WTC11 (cell line): Measurements from ENCODE around the gene MDK. TPM values are rescaled to one million over a fixed set of nuclear protein-coding genes. Genes with fewer than 3 reads are reported as not detected.

Experiments
- ATAC-seq: fragments of 200-7000 bp; cut with Tn5 transposase; 2 replicates; pipeline ENCODE4 v1.10.0; 2021; ENCODE audit warnings: mild to moderate bottlenecking, moderate library complexity
- Bru-seq: library from RNA; stranded (reverse); fragments of 400-500 nt; gene quantifications from one replicate; lab custom pipeline; 2021; lab: Mats Ljungman, UMichigan
- CTCF ChIA-PET: fragments of 300-600 bp; sonication (Branson Sonifier 250); formaldehyde crosslinking; loops from one replicate; lab custom pipeline; 2021; ENCODE audit warnings: antibody characterized with exemption; lab: Charles Lee
- POLR2A ChIA-PET: fragments of 350-600 bp; sonication (Branson Sonifier 250); formaldehyde crosslinking; loops from one replicate; lab custom pipeline; 2021; ENCODE audit warnings: antibody characterized with exemption; lab: Charles Lee
- DNase-seq: peaks from one replicate; pipeline ENCODE4 v3.0.0; 2021; ENCODE audit warnings: low spot score
- H3K27ac Mint-ChIP-seq: 2 replicates; pipeline ENCODE4 v1.8.0; 2021; ENCODE audit warnings: mixed read lengths
- H3K27me3 Mint-ChIP-seq: 2 replicates; pipeline ENCODE4 v1.8.0; 2021; ENCODE audit warnings: low read depth, mild to moderate bottlenecking, moderate library complexity, mixed read lengths
- H3K36me3 Mint-ChIP-seq: 2 replicates; pipeline ENCODE4 v1.8.0; 2021; ENCODE audit warnings: mixed read lengths
- H3K4me1 Mint-ChIP-seq: 2 replicates; pipeline ENCODE4 v1.8.0; 2022; ENCODE audit warnings: mixed read lengths
- H3K4me3 Mint-ChIP-seq: 2 replicates; pipeline ENCODE4 v1.8.0; 2021; ENCODE audit warnings: mild to moderate bottlenecking, moderate library complexity, mixed read lengths
- H3K9me3 Mint-ChIP-seq: 2 replicates; pipeline ENCODE4 v1.8.0; 2021; ENCODE audit warnings: mixed read lengths
- CBFB ChIP-seq: sonication (generic); formaldehyde crosslinking; IDR thresholded peaks from 2 replicates; pipeline ENCODE4 v1.8.1; 2022; ENCODE audit warnings: mild to moderate bottlenecking, low read depth, missing genetic modification reagents
- E2F4 ChIP-seq: sonication (generic); formaldehyde crosslinking; IDR thresholded peaks from 2 replicates; pipeline ENCODE4 v1.8.1; 2022; ENCODE audit warnings: low read depth, mild to moderate bottlenecking, moderate library complexity, missing genetic modification reagents, borderline replicate concordance
- ELF4 ChIP-seq: sonication (generic); formaldehyde crosslinking; IDR thresholded peaks from 2 replicates; pipeline ENCODE4 v1.8.1; 2022; ENCODE audit warnings: low read depth, mild to moderate bottlenecking, moderate library complexity, missing genetic modification reagents
- EMX1 ChIP-seq: fragments of 250-450 bp; sonication (Bioruptor Pico); IDR thresholded peaks from 2 replicates; pipeline ENCODE4 v1.8.0; 2021; ENCODE audit warnings: mild to moderate bottlenecking
- KAT7 ChIP-seq: sonication (generic); formaldehyde crosslinking; IDR thresholded peaks from 2 replicates; pipeline ENCODE4 v1.8.1; 2023; ENCODE audit warnings: missing genetic modification reagents, mild to moderate bottlenecking, borderline replicate concordance
- MXD4 ChIP-seq: fragments of 250-450 bp; sonication (Bioruptor Pico); IDR thresholded peaks from 2 replicates; pipeline ENCODE4 v1.8.0; 2021; ENCODE audit warnings: mild to moderate bottlenecking, moderate library complexity, borderline replicate concordance
- NR1H2 ChIP-seq: sonication (generic); formaldehyde crosslinking; IDR thresholded peaks from 2 replicates; pipeline ENCODE4 v1.9.0; 2021; ENCODE audit warnings: mild to moderate bottlenecking, moderate library complexity, missing genetic modification reagents
- RELA ChIP-seq: sonication (generic); formaldehyde crosslinking; IDR thresholded peaks from 2 replicates; pipeline ENCODE4 v1.8.1; 2022; ENCODE audit warnings: missing genetic modification reagents, mild to moderate bottlenecking, borderline replicate concordance
- SOX15 ChIP-seq: fragments of 250-450 bp; sonication (Bioruptor Pico); IDR thresholded peaks from 2 replicates; pipeline ENCODE4 v1.9.0; 2021; ENCODE audit warnings: mild to moderate bottlenecking
- SP1 ChIP-seq: sonication (generic); formaldehyde crosslinking; conservative IDR thresholded peaks from 2 replicates; pipeline ENCODE4 v1.8.1; 2022; ENCODE audit warnings: missing genetic modification reagents
- TEAD4 ChIP-seq: sonication (generic); formaldehyde crosslinking; IDR thresholded peaks from 2 replicates; pipeline ENCODE4 v1.8.0; 2022; ENCODE audit warnings: mild to moderate bottlenecking, missing genetic modification reagents
- USF1 ChIP-seq: sonication (generic); formaldehyde crosslinking; IDR thresholded peaks from 2 replicates; pipeline ENCODE4 v1.8.0; 2022; ENCODE audit warnings: mild to moderate bottlenecking, missing genetic modification reagents
- ZBTB43 ChIP-seq: sonication (generic); formaldehyde crosslinking; IDR thresholded peaks from 2 replicates; pipeline ENCODE4 v1.8.1; 2023; ENCODE audit warnings: mild to moderate bottlenecking, missing genetic modification reagents
- ZNF121 ChIP-seq: sonication (generic); formaldehyde crosslinking; IDR thresholded peaks from 2 replicates; pipeline ENCODE4 v1.8.0; 2023; ENCODE audit warnings: missing genetic modification reagents
- ZNF416 ChIP-seq: fragments of 250-450 bp; sonication (Bioruptor Pico); IDR thresholded peaks from 2 replicates; pipeline ENCODE4 v1.9.0; 2021; ENCODE audit warnings: mild to moderate bottlenecking, inconsistent platforms
- ZNF671 ChIP-seq: fragments of 250-450 bp; sonication (Bioruptor Pico); IDR thresholded peaks from 2 replicates; pipeline ENCODE4 v1.8.0; 2021; ENCODE audit warnings: mild to moderate bottlenecking
- long read RNA-seq, 3 experiments: library from RNA in 1 of 3; library from capped mRNA in 1 of 3; library from polyadenylated mRNA in 1 of 3; unstranded in 2 of 3; stranded (forward) in 1 of 3; transcript quantifications; one replicate each; pipeline ENCODE4 v2.0.0, GENCODE V29; 2021
- total RNA-seq: library from RNA; stranded (reverse); gene quantifications from 3 replicates; pipeline ENCODE4 v1.2.3, GENCODE V29; 2021
- TF ChIP-seq, protein P1 (sequence below): sonication (generic); formaldehyde crosslinking; IDR thresholded peaks from 2 replicates; pipeline ENCODE4 v1.8.1; 2022; ENCODE audit warnings: missing genetic modification reagents, borderline replicate concordance
- TF ChIP-seq, protein P2 (sequence below): fragments of 250-450 bp; sonication (Bioruptor Pico); conservative IDR thresholded peaks from 2 replicates; pipeline ENCODE4 v1.9.0; 2021; ENCODE audit warnings: mild to moderate bottlenecking
- TF ChIP-seq, protein P3 (sequence below): sonication (generic); formaldehyde crosslinking; IDR thresholded peaks from 2 replicates; pipeline ENCODE4 v1.8.1; 2022; ENCODE audit warnings: low read depth, missing genetic modification reagents, borderline replicate concordance
- TF ChIP-seq, protein P4 (sequence below): sonication (generic); formaldehyde crosslinking; IDR thresholded peaks from 2 replicates; pipeline ENCODE4 v1.8.1; 2022; ENCODE audit warnings: mild to moderate bottlenecking, missing genetic modification reagents, moderate library complexity, borderline replicate concordance

MDK gene, protein sequence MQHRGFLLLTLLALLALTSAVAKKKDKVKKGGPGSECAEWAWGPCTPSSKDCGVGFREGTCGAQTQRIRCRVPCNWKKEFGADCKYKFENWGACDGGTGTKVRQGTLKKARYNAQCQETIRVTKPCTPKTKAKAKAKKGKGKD
- total RNA-seq = 560 to 611 TPM (median 602 TPM) in 3 replicates
- percentile 93 among the genes with signal in this experiment for Bru-seq, nascent RNA
- long read RNA-seq, experiment 1, transcript MDK-206 (4 exons, 1,026 nt) = minor isoform, 75 of 995 reads
- long read RNA-seq, experiment 1, transcript MDK-203 (5 exons, 828 nt) = major isoform, 795 of 995 reads
- long read RNA-seq, experiment 1, transcript MDK-205 (5 exons, 1,166 nt) = minor isoform, 23 of 995 reads
- long read RNA-seq, experiment 1, transcript MDK-202 (5 exons, 951 nt) = minor isoform, 34 of 995 reads
- long read RNA-seq, experiment 1, partial matches to known transcripts = 30 of 995 reads
- long read RNA-seq, experiment 1, other reads (novel, unspliced or antisense) = 31 of 995 reads
- long read RNA-seq, experiment 2, transcript MDK-203 (5 exons, 828 nt) = major isoform, 582 of 859 reads
- long read RNA-seq, experiment 2, transcript MDK-205 (5 exons, 1,166 nt) = minor isoform, 20 of 859 reads
- long read RNA-seq, experiment 2, transcript MDK-202 (5 exons, 951 nt) = minor isoform, 17 of 859 reads
- long read RNA-seq, experiment 2, transcript MDK-206 (4 exons, 1,026 nt) = minor isoform, 126 of 859 reads
- long read RNA-seq, experiment 2, partial matches to known transcripts = 61 of 859 reads
- long read RNA-seq, experiment 2, other reads (novel, unspliced or antisense) = 45 of 859 reads
- long read RNA-seq, experiment 3, transcript MDK-202 (5 exons, 951 nt) = minor isoform, 9 of 750 reads
- long read RNA-seq, experiment 3, transcript MDK-203 (5 exons, 828 nt) = major isoform, 602 of 750 reads
- long read RNA-seq, experiment 3, transcript MDK-206 (4 exons, 1,026 nt) = minor isoform, 63 of 750 reads
- long read RNA-seq, experiment 3, transcript MDK-205 (5 exons, 1,166 nt) = minor isoform, 41 of 750 reads
- long read RNA-seq, experiment 3, partial matches to known transcripts = 10 of 750 reads
- long read RNA-seq, experiment 3, other reads (novel, unspliced or antisense) = 22 of 750 reads

DNA sequence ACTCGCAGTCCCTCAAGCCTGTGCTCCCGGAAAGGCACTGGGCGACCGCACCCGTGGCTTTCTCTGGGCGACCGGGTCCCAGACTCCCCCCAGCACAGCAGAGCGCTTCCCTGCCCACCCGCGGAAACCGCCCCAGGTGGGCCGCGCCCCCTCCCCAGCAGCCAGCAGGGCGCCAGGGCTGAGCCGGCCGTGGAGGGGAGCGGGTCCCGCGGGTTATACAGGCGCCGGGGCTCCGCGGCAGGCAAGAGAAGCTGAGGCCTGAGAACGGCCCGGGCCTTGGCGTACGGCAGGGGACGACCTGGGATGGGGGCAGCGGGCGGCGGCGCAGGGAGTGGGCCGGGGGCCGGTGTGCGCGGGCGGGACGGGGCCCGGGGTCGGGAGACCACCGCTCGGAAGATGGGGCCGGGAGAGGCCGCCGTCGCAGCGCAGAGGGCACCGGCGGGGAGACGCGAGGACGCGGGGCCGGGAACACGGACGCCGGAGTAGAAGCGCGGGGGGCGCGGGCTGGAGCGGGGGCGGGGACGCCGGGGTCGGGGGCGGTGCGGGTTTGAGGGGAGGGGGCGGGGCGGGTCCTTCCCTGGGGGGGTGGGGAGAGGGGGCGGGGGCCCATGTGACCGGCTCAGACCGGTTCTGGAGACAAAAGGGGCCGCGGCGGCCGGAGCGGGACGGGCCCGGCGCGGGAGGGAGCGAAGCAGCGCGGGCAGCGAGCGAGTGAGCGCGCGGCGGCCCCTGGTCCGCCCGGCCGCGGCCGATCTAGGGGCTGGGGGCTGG, at the start of gene MDK:
Gene MDK, plus strand, starts transcription at position 622 of the 771 bp plus-strand sequence. CDS start 389 bp downstream, outside the sequence.
- ATAC-seq (peak; percentile 4), DNase-seq (peak; percentile 77)
- H3K27me3 Mint-ChIP-seq = peaks cover 5% of the 10 kb centered on the region
- ChIA-PET POLR2A (interaction anchor here (1.0 kb wide), 1 partner anchor 137 kb away, joined by 3 read pairs; no protein-coding TSS in a partner anchor), CTCF (interaction anchor here (1.9 to 5.2 kb wide), 3 partner anchors 8 to 29 kb away, joined by 12 to 51 read pairs (median 29); partner anchors contain the start of gene CHRM4)
- H3K36me3 Mint-ChIP-seq = peaks cover 16% of the 10 kb centered on the region
- H3K4me1 Mint-ChIP-seq = peaks cover 21% of the 10 kb centered on the region
- no peaks in the 10 kb centered on the region for H3K9me3 Mint-ChIP-seq
- H3K27ac Mint-ChIP-seq = peak within 1 kb of the TSS; percentile 76; the same call in 1 of the 2 replicates
- H3K4me3 Mint-ChIP-seq = peak within 1 kb of the TSS; percentile 84
- no peak; the same call in 1 of the 2 replicates for TF ChIP-seq SP1 (CRISPR knock-in tag)
- no peak for TF ChIP-seq SOX15 (CRISPR knock-in tag)
- TF ChIP-seq TEAD4 (CRISPR knock-in tag) = no peak
- 0 out of 2 replicates have a peak, but pooled peaks have one; percentile 4 for TF ChIP-seq E2F4 (CRISPR knock-in tag)
- no peak for TF ChIP-seq ZBTB43 (CRISPR knock-in tag)
- TF ChIP-seq, protein P1, sequence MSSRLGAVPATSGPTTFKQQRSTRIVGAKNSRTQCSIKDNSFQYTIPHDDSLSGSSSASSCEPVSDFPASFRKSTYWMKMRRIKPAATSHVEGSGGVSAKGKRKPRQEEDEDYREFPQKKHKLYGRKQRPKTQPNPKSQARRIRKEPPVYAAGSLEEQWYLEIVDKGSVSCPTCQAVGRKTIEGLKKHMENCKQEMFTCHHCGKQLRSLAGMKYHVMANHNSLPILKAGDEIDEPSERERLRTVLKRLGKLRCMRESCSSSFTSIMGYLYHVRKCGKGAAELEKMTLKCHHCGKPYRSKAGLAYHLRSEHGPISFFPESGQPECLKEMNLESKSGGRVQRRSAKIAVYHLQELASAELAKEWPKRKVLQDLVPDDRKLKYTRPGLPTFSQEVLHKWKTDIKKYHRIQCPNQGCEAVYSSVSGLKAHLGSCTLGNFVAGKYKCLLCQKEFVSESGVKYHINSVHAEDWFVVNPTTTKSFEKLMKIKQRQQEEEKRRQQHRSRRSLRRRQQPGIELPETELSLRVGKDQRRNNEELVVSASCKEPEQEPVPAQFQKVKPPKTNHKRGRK (CRISPR knock-in tag) = no peak
- no peak for TF ChIP-seq EMX1
- no peak for TF ChIP-seq ZNF671 (CRISPR knock-in tag)
- TF ChIP-seq MXD4 = no peak
- no peak for TF ChIP-seq USF1 (CRISPR knock-in tag)
- TF ChIP-seq, protein P2, sequence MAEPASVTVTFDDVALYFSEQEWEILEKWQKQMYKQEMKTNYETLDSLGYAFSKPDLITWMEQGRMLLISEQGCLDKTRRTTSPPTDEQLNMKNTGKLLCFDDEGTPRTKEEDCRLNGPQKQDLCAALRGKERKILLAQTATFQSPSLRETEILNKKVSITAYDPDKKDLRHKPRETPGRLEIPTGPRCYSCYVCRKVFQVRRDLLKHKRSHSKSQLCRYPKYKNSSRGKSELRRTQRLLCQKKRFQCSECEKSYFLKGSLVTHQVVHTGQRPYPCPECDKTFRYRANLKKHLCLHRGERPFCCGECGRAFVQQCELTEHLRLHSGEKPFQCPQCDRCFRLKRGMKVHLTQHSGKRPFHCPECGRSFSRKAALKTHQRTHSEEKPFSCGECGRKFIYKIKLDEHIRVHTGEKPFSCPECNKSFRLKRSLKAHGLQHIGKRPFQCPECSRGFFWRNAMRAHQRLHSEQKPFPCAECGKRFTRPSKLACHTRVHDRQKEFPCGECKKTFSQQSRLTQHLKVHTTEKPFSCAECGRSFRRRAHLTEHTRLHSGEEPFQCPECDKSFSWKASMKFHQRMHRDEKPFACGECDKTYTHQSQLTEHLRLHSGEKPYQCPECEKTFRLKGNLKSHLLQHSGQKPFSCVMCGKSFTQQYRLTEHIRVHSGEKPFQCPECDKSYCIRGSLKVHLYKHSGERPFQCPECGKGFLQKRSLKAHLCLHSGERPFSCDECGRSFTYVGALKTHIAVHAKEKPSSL (CRISPR knock-in tag) = no peak
- no peak for TF ChIP-seq ZNF121 (CRISPR knock-in tag)
- no peak for TF ChIP-seq ZNF416 (CRISPR knock-in tag)
- TF ChIP-seq, protein P3, sequence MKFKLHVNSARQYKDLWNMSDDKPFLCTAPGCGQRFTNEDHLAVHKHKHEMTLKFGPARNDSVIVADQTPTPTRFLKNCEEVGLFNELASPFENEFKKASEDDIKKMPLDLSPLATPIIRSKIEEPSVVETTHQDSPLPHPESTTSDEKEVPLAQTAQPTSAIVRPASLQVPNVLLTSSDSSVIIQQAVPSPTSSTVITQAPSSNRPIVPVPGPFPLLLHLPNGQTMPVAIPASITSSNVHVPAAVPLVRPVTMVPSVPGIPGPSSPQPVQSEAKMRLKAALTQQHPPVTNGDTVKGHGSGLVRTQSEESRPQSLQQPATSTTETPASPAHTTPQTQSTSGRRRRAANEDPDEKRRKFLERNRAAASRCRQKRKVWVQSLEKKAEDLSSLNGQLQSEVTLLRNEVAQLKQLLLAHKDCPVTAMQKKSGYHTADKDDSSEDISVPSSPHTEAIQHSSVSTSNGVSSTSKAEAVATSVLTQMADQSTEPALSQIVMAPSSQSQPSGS = no peak
- 0 out of 2 replicates have a peak, but pooled peaks have one; percentile 56 for TF ChIP-seq RELA (CRISPR knock-in tag)
- TF ChIP-seq, protein P4, sequence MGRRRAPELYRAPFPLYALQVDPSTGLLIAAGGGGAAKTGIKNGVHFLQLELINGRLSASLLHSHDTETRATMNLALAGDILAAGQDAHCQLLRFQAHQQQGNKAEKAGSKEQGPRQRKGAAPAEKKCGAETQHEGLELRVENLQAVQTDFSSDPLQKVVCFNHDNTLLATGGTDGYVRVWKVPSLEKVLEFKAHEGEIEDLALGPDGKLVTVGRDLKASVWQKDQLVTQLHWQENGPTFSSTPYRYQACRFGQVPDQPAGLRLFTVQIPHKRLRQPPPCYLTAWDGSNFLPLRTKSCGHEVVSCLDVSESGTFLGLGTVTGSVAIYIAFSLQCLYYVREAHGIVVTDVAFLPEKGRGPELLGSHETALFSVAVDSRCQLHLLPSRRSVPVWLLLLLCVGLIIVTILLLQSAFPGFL (CRISPR knock-in tag) = no peak
- TF ChIP-seq CBFB (CRISPR knock-in tag) = 0 out of 2 replicates have a peak, but pooled peaks have one; percentile 31
- no peak for TF ChIP-seq NR1H2 (CRISPR knock-in tag)
- no peak for TF ChIP-seq ELF4
- TF ChIP-seq KAT7 = no peak
